ENCODE results near the gene ZNF318.
A peak's percentile ranks its signal among the peaks of the same experiment; 100 is the strongest.
"Not testable (repeated sequence)": the region's sequence is repeated elsewhere in the genome, so short reads cannot be mapped to it uniquely, and the experiment has no call there.

The ZNF318 gene
- 39.2 to 74.1 (median 56.1) reads per million in 4 experiments for total RNA-seq

DNA sequence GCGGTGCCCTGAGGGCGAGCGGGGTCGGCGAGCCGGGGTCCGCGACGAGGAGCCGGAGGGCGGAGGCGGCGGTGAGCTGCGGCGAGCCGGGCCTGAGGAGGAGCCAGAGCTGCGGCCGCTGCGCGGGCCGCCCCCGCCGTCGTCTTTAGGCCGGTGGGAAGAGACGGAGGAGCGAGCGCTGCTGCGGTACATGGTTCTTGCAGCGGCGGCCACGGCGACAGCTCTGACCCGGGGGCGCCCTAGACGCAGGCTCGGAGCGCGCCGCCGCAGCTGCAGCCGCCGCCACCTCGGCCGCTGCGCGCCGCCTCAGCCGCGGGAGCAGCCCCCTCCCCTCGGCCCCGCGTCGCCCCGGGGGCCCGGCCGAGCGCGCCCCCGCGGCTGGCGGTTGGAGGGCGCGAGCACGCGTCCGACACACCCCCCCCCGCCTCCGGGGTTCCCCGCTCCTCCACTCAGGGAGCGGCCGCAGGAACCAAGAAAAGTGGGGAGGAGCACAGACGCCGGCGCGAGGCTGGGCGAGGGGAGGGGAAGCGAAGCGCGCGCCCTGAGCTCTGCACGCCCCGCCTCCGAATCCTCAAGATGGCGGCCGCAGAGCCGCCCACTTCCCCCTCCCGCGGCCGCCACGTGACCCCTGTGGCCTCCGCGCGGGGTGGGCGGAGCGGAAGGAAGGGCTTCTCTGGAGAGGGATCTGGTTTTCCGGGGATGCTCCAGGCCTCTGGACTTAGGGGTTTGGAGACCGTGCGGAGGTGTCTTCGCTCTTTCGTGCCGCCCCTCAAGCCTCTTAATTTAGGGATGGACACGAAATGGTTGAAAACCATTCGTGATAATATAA is at the start of gene ZNF318:
Gene ZNF318, minus strand, starts transcription at position 474 of the 829 bp plus-strand sequence. Its CDS starts 282 bp downstream, at position 192.
- DNase-seq, result peak; percentile 89

GRCh38 chr6:43416935-43417334 is 47.5 kb upstream of the ZNF318 start:
- no peak for DNase-seq

GRCh38 chr6:43415275-43415674 is 45.8 kb upstream of the ZNF318 start:
- not testable (repeated sequence) for DNase-seq

DNA sequence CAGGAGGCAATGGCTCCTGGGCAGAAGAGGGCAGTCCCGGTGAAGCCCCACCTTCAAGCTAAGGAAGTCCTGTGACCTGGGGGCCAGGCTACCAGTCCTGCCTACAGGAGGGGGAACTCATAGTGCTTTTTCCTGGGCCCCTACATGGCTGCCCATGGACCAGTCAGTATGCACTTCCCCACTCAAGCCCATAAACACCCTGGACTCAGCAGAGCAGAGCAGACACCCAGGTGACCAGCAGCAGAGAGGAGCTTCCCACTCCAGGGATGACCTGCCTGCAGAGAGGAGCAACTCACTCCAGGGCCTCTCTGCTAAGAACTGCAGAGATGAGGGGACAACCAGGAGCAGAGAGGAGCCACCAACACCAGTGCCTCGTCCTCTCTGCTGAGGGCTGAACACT is 43.6 kb upstream of the ZNF318 start:
- DNase-seq, result no peak

DNA sequence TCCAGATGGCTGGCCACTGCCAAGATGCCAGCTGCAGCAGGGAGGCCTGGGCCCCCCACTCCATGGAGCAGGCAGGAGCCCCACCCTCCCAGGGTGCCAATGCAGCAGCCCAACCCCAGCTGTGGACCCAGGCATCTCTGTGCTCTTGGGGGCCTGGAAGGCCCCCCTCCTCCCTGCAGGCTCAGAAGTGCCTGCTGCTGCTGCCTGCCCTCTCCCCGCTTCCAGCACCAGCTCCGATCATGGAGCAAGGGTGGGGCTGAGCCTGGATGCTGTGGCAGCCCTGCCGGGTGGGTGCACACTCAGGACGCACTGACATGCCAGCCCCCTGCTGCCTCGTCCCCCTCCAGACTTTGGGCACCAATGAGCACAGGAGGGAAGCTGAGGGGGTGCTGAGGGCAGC is 43.1 kb upstream of the ZNF318 start:
- no peak for DNase-seq

- not testable (repeated sequence) for DNase-seq
Observed at GRCh38 chr6:43410776-43411175, 41.3 kb upstream of the ZNF318 start.

GRCh38 chr6:43408259-43408658 is 38.8 kb upstream of the ZNF318 start:
- DNase-seq, result no peak

DNA sequence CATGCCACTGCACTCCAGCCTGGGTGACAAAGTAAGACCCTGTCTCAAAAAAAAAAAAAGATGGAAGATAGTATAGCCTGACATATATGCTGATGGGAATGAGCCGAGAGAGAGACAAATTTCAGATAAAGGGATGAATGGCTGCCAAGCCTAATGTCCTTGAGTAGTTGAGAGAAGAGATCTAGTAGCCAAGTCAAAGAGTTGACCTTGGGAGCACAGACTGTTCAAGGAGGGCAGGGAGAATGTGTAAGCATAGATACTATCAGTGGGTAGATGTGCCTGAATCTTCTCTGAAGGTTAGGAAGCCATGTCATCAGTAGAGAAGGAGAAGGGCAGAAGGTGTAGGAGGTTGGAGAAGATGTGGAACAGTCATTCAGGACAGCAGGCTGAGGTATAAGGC is 37.8 kb upstream of the ZNF318 start:
- no peak for DNase-seq

GRCh38 chr6:43405354-43405753 is 35.9 kb upstream of the ZNF318 start:
- DNase-seq, result no peak

DNA sequence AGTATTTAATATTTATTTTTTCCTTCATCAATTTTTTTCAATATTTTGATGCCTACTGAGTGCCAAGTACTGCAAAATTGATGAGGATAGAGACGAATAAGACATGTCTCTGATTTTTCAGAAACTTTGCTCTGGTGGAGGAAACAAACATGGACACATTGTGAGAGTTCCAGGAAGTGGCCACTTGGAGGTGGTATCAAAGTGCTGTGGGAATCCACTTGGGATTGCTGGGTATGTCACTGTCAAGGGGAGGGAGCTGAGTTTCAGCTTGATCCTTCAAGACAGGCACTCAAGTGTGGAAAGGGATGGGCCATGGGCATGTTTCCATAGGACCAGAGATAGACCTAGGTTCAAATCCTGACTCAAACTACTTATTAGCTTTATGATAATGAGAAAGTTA is 33.4 kb upstream of the ZNF318 start:
- DNase-seq, result no peak

GRCh38 chr6:43401730-43402129 is 32.3 kb upstream of the ZNF318 start:
- no peak for DNase-seq

GRCh38 chr6:43399932-43400487 is 30.6 kb upstream of the ZNF318 start:
- DNase-seq, result no peak

- no peak for DNase-seq
Observed at GRCh38 chr6:43396408-43397149, 27.1 kb upstream of the ZNF318 start.

DNA sequence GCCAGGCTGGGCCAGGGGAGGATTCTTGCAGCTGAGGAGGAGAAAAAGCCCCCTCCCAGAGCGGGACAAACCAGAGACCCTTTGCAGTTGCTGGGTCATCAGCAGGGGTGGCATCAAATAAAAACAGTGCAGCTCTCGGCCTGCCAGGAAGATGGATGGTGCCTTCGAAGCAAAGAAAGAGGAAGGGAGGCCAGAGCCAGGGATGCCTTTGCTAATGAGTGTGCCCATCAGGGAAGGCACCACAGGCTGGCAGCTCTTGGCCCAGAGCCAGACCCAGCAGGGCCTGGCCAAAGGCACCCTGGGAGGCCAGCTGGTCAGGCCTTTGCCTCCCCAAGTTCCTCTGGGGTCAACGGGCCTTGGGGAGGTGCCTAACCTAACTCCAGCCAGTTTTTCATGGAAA is 26.3 kb upstream of the ZNF318 start:
- DNase-seq, result no peak

- DNase-seq, result no peak
Observed at GRCh38 chr6:43394982-43395381, 25.5 kb upstream of the ZNF318 start.

GRCh38 chr6:43393602-43394001 is 24.2 kb upstream of the ZNF318 start:
- no peak for DNase-seq

DNA sequence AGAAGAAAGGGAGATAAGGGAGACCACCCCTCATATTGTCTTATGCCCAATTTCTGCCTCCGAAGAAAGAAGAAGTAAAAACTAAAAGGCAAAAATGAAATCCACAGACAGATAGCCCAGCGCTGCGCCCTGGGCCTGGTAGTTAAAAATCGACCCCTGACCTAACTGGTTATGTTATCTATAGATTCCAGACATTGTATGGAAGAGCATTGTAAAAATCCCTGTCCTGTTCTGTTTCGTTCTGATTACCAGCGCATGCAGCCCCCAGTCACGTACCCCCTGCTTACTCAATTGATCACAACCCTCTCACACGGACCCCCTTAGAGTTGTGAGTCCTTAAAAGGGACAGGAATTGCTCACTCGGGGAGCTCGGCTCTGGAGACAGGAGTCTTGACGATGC is 23.7 kb upstream of the ZNF318 start:
- DNase-seq, result not testable (repeated sequence)

DNA sequence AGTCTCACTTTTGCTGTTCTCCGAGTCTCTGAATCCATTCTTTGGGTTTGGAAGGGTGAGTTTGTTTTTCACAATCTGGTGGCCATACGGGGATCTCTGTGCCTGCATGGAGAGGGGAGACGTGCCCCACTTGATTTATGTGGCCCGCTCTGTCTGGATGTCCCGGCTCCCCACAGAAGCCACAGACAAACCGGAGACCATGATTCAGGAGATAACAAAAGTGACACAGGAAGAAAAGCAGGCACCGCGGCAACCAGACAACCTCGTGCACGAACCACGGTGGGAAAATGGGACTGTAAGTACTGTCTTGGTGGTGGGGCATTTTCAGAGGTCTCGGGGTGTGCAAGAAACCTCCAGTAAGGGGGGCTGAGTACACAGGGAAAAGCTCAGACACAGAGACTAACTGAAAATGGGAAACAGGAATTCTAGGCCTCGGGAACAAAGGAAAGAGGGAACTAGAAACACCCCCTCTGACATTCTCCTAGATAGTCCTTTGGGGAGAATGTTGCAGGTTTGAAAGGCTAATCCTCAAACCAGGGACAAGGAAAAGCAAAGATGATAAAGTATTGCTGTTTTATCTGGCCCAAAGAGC is 22.1 kb upstream of the ZNF318 start:
- peak; percentile 6 for DNase-seq

- DNase-seq, result not testable (repeated sequence)
Observed at GRCh38 chr6:43390753-43391439, 21.4 kb upstream of the ZNF318 start.

DNA sequence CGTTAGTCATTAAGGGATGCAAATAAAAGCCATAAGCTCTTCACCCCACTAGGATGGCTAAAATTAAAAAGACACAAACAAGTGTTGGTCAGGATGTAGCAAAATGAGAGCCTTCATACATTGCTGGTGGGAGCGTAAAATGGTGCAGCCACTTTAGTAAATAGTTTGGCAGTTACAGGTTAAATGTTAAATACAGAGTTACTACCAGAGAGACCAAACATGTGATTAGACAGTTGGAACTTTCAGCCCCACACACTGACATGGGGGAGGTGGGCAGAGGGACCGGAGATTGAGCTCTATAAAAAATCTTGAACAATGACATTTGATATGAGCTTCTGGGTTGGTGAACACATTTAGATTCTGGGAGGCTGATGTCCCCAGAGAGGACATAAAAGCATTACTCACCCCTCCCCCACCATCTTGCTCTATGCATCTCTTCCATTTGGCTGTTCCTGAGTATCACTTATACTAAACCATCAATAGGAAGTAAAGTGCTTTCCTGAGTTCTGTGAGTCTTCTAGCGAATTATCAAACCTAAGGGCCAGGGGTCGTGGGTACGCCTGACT is 20.4 kb upstream of the ZNF318 start:
- DNase-seq, result no peak

DNA sequence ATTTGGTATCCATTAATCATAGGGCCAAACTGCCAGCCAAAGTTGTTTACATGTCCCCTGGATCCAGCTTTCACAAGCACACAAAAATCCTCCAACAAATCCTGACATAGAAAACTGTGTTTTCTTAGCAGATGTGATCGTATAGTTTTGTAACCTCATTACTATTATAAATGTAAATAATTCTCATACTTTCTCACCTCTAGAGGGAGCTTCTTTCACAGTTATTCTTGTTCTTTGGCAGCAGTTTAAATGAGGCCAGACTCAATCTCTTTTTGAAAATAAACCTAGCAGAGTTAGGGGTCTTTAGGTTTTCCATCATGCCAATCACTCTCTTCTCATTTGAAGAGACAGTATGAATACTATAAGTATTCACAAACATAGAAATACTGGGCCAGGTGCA is 17.0 kb upstream of the ZNF318 start:
- DNase-seq, result no peak

GRCh38 chr6:43383021-43383667 is 13.7 kb upstream of the ZNF318 start:
- no peak for DNase-seq

Data from effector CD8-positive, alpha-beta T cell (primary cell).